Naive thymus-derived CD4-positive, alpha-beta T cell (primary cell): ENCODE data around the gene ZBTB20. TPM values are rescaled to one million over a fixed set of nuclear protein-coding genes. Genes with fewer than 3 reads are reported as not detected.

ENCODE experiments used
- ATAC-seq: fragments of 150-1000 bp; cut with Tn5 transposase; 2 replicates; pipeline ENCODE4 v1.10.0; 2021; ENCODE audit warnings: mild to moderate bottlenecking, moderate library complexity
- CTCF ChIA-PET: fragments of 350-600 bp; sonication (Branson Sonifier 250); formaldehyde crosslinking; loops from one replicate; lab custom pipeline; 2021; ENCODE audit warnings: antibody characterized with exemption; lab: Charles Lee
- POLR2A ChIA-PET: fragments of 350-600 bp; sonication (Branson Sonifier 250); formaldehyde crosslinking; loops from one replicate; lab custom pipeline; 2021; ENCODE audit warnings: antibody characterized with exemption, inconsistent platforms; lab: Charles Lee
- DNase-seq, 9 donors: peaks; one replicate each; pipeline versions ENCODE4 v3.0.0 to v3.0.0-alpha.2; 2020 to 2022; ENCODE audit warnings: mixed read lengths in 1 of 9
- H3K27ac ChIP-seq: one replicate; pipeline ENCODE4 v1.7.0; 2013; ENCODE audit warnings: mild to moderate bottlenecking, low read depth, low read length, moderate library complexity
- H3K27me3 ChIP-seq, 2 donors: one replicate each; pipeline ENCODE4 v1.7.0; 2013; ENCODE audit warnings: low read length in 2 of 2, mild to moderate bottlenecking in 2 of 2, moderate library complexity in 2 of 2; ENCODE audit not compliant: control insufficient read depth in 2 of 2, insufficient read depth in 2 of 2
- H3K36me3 ChIP-seq, 3 experiments: 1 replicate in 2 of 3; 2 replicates in 1 of 3; pipeline ENCODE4 v1.7.0; 2013; ENCODE audit warnings: low read length in 3 of 3, mild to moderate bottlenecking in 3 of 3, moderate library complexity in 1 of 3; ENCODE audit not compliant: insufficient read depth in 3 of 3, control insufficient read depth in 2 of 3
- H3K4me1 ChIP-seq, 2 donors: one replicate each; pipeline ENCODE4 v1.7.0; 2013; ENCODE audit warnings: low read length in 2 of 2, mild to moderate bottlenecking in 2 of 2, moderate library complexity in 1 of 2; ENCODE audit not compliant: control insufficient read depth in 2 of 2, insufficient read depth in 2 of 2
- H3K4me3 ChIP-seq: 2 replicates; pipeline ENCODE4 v1.7.0; 2013; ENCODE audit warnings: mild to moderate bottlenecking, low read length
- H3K9me3 ChIP-seq, 3 experiments: 1 replicate in 2 of 3; 2 replicates in 1 of 3; pipeline ENCODE4 v1.7.0; 2013; ENCODE audit warnings: low read length in 3 of 3; ENCODE audit not compliant: control insufficient read depth in 2 of 3
- H3K27ac Mint-ChIP-seq, 9 donors: one replicate each; pipeline ENCODE4 v1.8.0; 2020 to 2022; ENCODE audit warnings: mixed read lengths in 9 of 9, mild to moderate bottlenecking in 8 of 9, moderate library complexity in 5 of 9, inconsistent platforms in 2 of 9
- H3K27me3 Mint-ChIP-seq, 5 donors: one replicate each; pipeline ENCODE4 v1.8.0; 2021 to 2022; ENCODE audit warnings: mixed read lengths in 5 of 5, mild to moderate bottlenecking in 1 of 5
- H3K36me3 Mint-ChIP-seq, 5 donors: one replicate each; pipeline ENCODE4 v1.8.0; 2020 to 2022; ENCODE audit warnings: mixed read lengths in 5 of 5, mild to moderate bottlenecking in 3 of 5, inconsistent platforms in 1 of 5
- H3K4me1 Mint-ChIP-seq, 7 donors: one replicate each; pipeline ENCODE4 v1.8.0; 2020 to 2022; ENCODE audit warnings: mixed read lengths in 7 of 7, mild to moderate bottlenecking in 3 of 7, inconsistent platforms in 1 of 7
- H3K4me3 Mint-ChIP-seq, 10 donors: one replicate each; pipeline ENCODE4 v1.8.0; 2020 to 2022; ENCODE audit warnings: mild to moderate bottlenecking in 10 of 10, mixed read lengths in 10 of 10, moderate library complexity in 6 of 10, inconsistent platforms in 2 of 10
- H3K9me3 Mint-ChIP-seq, 11 donors: one replicate each; pipeline ENCODE4 v1.8.0; 2020 to 2022; ENCODE audit warnings: mixed read lengths in 11 of 11, mild to moderate bottlenecking in 4 of 11, inconsistent platforms in 1 of 11, moderate library complexity in 1 of 11
- intact Hi-C, 2 donors: fragments of 100-400 bp; cut with micrococcal nuclease; formaldehyde crosslinking; loops; one replicate each; pipeline ENCODE4 v1.15.1; 2023
- polyA plus RNA-seq, 2 donors: library from polyadenylated mRNA; unstranded; fragments of 300-500 nt; fragmentation: Illumina TruSeq; gene quantifications; one replicate each; pipeline ENCODE4 v1.2.3, GENCODE V29; 2021
- total RNA-seq, 6 experiments: library from RNA in 5 of 6; stranded (reverse) in 5 of 6; gene quantifications; 1 replicate in 5 of 6; 2 replicates in 1 of 6; pipeline ENCODE4 v1.2.3 and lab custom pipeline; 2021 to 2026

The ZBTB20 gene
- total and polyA plus RNA-seq, 7 experiments from 2014 or later, result 14.9 to 69.5 (median 59.2) TPM

DNA sequence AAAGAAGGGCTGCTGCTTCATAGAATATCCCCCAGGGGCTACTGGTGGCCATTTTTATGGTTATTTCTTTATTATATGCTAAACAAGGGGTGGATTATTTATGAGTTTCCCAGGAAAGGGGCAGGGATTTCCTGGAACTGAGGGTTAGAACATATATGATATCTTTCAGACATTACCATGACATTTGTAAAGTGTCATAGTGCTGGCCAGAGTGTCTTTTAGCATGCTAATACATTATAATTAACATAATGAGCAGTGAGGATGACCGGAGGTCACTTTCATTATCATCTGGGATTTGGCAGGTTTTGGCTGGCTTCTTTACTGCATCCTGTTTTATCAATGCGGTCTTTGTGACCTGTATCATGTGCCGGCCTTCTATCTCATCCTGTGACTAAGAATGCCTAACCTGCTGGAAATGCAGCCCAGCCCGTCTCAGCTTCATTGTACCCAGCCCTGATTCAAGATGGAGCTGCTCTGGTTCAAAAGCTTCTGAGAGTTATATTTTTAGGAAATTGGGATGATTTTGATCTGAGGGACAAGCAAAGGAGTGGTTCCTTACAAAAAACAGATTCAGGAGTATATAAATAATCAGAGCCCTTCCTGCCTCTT, 9.1 kb upstream of the ZBTB20 start:
- ATAC-seq (no peak), DNase-seq (no peak)
- H3K27ac Mint-ChIP-seq, result no peak overlapping the region
- Histone ChIP-seq H3K27me3 (no peaks in the 10 kb centered on the region), H3K36me3 (no peaks in the 10 kb centered on the region), H3K9me3 (no peaks in the 10 kb centered on the region), H3K27ac (no peak overlapping the region), H3K4me1 (no peaks in the 10 kb centered on the region), H3K4me3 (no peak overlapping the region)
- intact Hi-C loops, result no loop called here
- ChIA-PET CTCF (no interaction called here), POLR2A (no interaction called here)
- peaks cover 4 to 11% (median 9%) of the 10 kb centered on the region in 5 donors for H3K36me3 Mint-ChIP-seq
- H3K4me3 Mint-ChIP-seq, result no peak overlapping the region
- H3K9me3 Mint-ChIP-seq, result peaks cover 0 to 11% (median 0%) of the 10 kb centered on the region in 11 donors
- H3K27me3 Mint-ChIP-seq, result peaks cover 0 to 11% (median 0%) of the 10 kb centered on the region in 5 donors
- peaks cover 0 to 7% (median 0%) of the 10 kb centered on the region in 7 donors for H3K4me1 Mint-ChIP-seq

DNA sequence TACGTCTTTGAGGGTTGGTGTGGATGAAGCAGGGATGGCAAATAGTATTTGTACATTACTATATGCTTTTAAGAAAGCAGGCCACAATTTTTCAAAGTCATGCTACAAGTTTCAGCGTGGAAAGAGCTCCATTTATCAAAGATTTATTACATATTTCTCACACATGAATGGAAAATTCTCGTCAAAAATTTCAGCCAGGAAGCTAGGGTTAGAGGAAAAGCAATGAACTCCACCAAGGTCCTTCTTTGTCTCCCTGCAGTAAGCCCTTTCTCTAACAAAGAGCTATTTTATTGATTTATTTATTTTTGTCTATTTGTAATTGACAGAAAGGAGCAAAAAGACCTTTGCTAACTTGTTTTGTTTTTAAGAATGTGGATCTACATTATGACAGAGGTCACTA, 7.5 kb upstream of the ZBTB20 start:
- H3K9me3 ChIP-seq, result peaks cover 0 to 7% (median 0%) of the 10 kb centered on the region in 3 experiments
- H3K4me3 ChIP-seq, result no peak overlapping the region
- Mint-ChIP-seq H3K4me3 (no peak overlapping the region), H3K27ac (no peak overlapping the region), H3K36me3 (peaks cover 8 to 13% (median 12%) of the 10 kb centered on the region in 5 donors), H3K9me3 (peaks cover 0 to 13% (median 7%) of the 10 kb centered on the region in 11 donors), H3K27me3 (peaks cover 0 to 11% (median 0%) of the 10 kb centered on the region in 5 donors), H3K4me1 (peaks cover 0 to 4% (median 0%) of the 10 kb centered on the region in 7 donors)
- no peaks in the 10 kb centered on the region for H3K27me3 ChIP-seq
- CTCF ChIA-PET, result no interaction called here
- no peak for ATAC-seq
- intact Hi-C loops, result no loop called here
- no peak overlapping the region for H3K27ac ChIP-seq
- no peak for DNase-seq
- no peaks in the 10 kb centered on the region for H3K36me3 ChIP-seq
- POLR2A ChIA-PET, result interaction anchor here (1.1 kb wide), 1 partner anchor 10 kb away, joined by 4 read pairs; no protein-coding TSS in a partner anchor
- H3K4me1 ChIP-seq, result no peaks in the 10 kb centered on the region

DNA sequence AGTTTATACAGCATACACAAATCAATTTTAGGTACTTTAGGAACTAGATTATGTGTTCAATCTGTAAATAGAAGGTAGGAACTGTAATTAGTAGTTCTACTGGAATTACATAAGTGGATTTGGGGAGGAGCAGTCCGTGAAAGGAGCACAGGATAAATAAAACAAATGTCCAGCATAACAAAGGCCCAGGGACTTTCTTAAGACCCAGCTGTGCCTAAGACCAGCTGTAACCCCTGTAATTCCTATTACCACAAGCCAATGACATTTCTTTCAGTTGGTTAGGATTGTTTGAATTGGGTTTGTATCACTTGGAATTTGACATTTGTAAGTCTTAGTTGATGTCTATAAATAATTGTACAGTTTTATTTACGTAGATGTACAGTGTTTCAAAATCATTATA, 4.8 kb upstream of the ZBTB20 start:
- H3K36me3 Mint-ChIP-seq, result peaks cover 5 to 14% (median 8%) of the 10 kb centered on the region in 5 donors
- peaks cover 0 to 7% (median 0%) of the 10 kb centered on the region in 3 experiments for H3K9me3 ChIP-seq
- H3K27ac ChIP-seq, result no peak overlapping the region
- no peak for ATAC-seq
- intact Hi-C loops, result no loop called here
- H3K4me3 Mint-ChIP-seq, result no peak overlapping the region
- H3K4me3 ChIP-seq, result no peak overlapping the region
- H3K4me1 Mint-ChIP-seq, result peaks cover 0 to 14% (median 5%) of the 10 kb centered on the region in 7 donors
- no peak overlapping the region for H3K27ac Mint-ChIP-seq
- H3K36me3 ChIP-seq, result peaks cover 0 to 3% (median 0%) of the 10 kb centered on the region in 3 experiments
- peaks cover 0 to 11% (median 0%) of the 10 kb centered on the region in 5 donors for H3K27me3 Mint-ChIP-seq
- H3K9me3 Mint-ChIP-seq, result peaks cover 0 to 16% (median 5%) of the 10 kb centered on the region in 11 donors
- no peak for DNase-seq
- ChIA-PET CTCF (no interaction called here), POLR2A (no interaction called here)
- H3K27me3 ChIP-seq, result no peaks in the 10 kb centered on the region
- peaks cover 6 to 10% of the 10 kb centered on the region in 2 donors for H3K4me1 ChIP-seq

GRCh38 chr3:115148142-115148790, 1.2 kb upstream of the ZBTB20 start:
- H3K4me3 ChIP-seq, result peak overlapping the region; percentile 65
- Mint-ChIP-seq H3K27ac (peak overlapping the region; percentile 97 to 100 (median 100)), H3K9me3 (peaks cover 0 to 16% (median 5%) of the 10 kb centered on the region in 11 donors), H3K27me3 (peaks cover 0 to 11% (median 0%) of the 10 kb centered on the region in 5 donors), H3K4me1 (peaks cover 14 to 37% (median 19%) of the 10 kb centered on the region in 7 donors), H3K36me3 (peaks cover 5 to 9% (median 8%) of the 10 kb centered on the region in 5 donors), H3K4me3 (peak overlapping the region; percentile 93 to 100 (median 96))
- ATAC-seq, result no peak
- peak overlapping the region; percentile 98 for H3K27ac ChIP-seq
- DNase-seq, result no peak
- peaks cover 0 to 7% (median 0%) of the 10 kb centered on the region in 3 experiments for H3K9me3 ChIP-seq
- ChIA-PET POLR2A (interaction anchor here (0.5 to 6.8 kb wide), 10 partner anchors 10 to 935 kb away, joined by 3 to 111 read pairs (median 9); no protein-coding TSS in a partner anchor), CTCF (no interaction called here)
- intact Hi-C loops, result loop anchor here (5.0 to 10.0 kb wide), 2 partner anchors 1201 to 1613 kb away; partner anchors contain the start of genes SIDT1 (in 1 of the 2) and ZDHHC23 (in 1 of the 2)
- no peaks in the 10 kb centered on the region for H3K27me3 ChIP-seq
- H3K36me3 ChIP-seq, result peaks cover 0 to 8% (median 0%) of the 10 kb centered on the region in 3 experiments
- H3K4me1 ChIP-seq, result peaks cover 15 to 18% of the 10 kb centered on the region in 2 donors

GRCh38 chr3:115147329-115148141, 447 bp upstream of the ZBTB20 start:
- H3K4me1 Mint-ChIP-seq, result peaks cover 16 to 45% (median 24%) of the 10 kb centered on the region in 7 donors
- POLR2A ChIA-PET, result interaction anchor here (0.5 to 6.8 kb wide), 13 partner anchors 11 to 1401 kb away, joined by 3 to 111 read pairs (median 9); partner anchors contain the start of genes ATP6V1A and NAA50
- Histone ChIP-seq H3K9me3 (peaks cover 0 to 7% (median 0%) of the 10 kb centered on the region in 3 experiments), H3K27ac (peak overlapping the region; percentile 98), H3K4me3 (peak overlapping the region; percentile 65), H3K4me1 (peaks cover 15 to 18% of the 10 kb centered on the region in 2 donors), H3K27me3 (no peaks in the 10 kb centered on the region), H3K36me3 (peaks cover 0 to 8% (median 0%) of the 10 kb centered on the region in 3 experiments)
- CTCF ChIA-PET, result interaction anchor here (1.7 kb wide), 1 partner anchor 18 kb away, joined by 10 read pairs; no protein-coding TSS in a partner anchor
- intact Hi-C loops, result loop anchor here (1.0 to 10.0 kb wide), 14 partner anchors 18 to 1633 kb away; partner anchors contain the start of genes CCDC191 (in 2 of the 2), QTRT2 (in 2 of the 2), SIDT1 (in 2 of the 2) and SPICE1 (in 1 of the 2)
- peak overlapping the region; percentile 97 to 100 (median 100) for H3K27ac Mint-ChIP-seq
- peak; percentile 83 for ATAC-seq
- peak overlapping the region; percentile 93 to 100 (median 96) for H3K4me3 Mint-ChIP-seq
- peak; percentile 84 to 99 (median 98) for DNase-seq
- H3K27me3 Mint-ChIP-seq, result peaks cover 0 to 8% (median 0%) of the 10 kb centered on the region in 5 donors
- peaks cover 0 to 16% (median 5%) of the 10 kb centered on the region in 11 donors for H3K9me3 Mint-ChIP-seq
- H3K36me3 Mint-ChIP-seq, result peaks cover 5 to 7% (median 6%) of the 10 kb centered on the region in 5 donors
